ENCODE data around the gene SFI1. TPM values are rescaled to one million over a fixed set of nuclear protein-coding genes. Genes with fewer than 3 reads are reported as not detected.

SFI1 gene
- total RNA-seq, 2 donors from 2014 or later = 42.0 to 52.6 TPM

- Mint-ChIP-seq H3K27ac (no peak overlapping the region), H3K4me1 (peaks cover 7% of the 10 kb centered on the region), H3K9me3 (no peaks in the 10 kb centered on the region), H3K27me3 (ENCODE audit: insufficient read depth) (no peaks in the 10 kb centered on the region), H3K4me3 (no peak overlapping the region), H3K36me3 (ENCODE audit: low read depth) (peaks cover 48% of the 10 kb centered on the region)
- Histone ChIP-seq H3K9ac (ENCODE audit: extremely low read depth, low read length, poor library complexity, severe bottlenecking) (no peak overlapping the region), H3K36me3 (ENCODE audit: control insufficient read depth, insufficient read depth, low read length) (peaks cover 66% of the 10 kb centered on the region), H3K27ac (ENCODE audit: low read depth, low read length) (no peak overlapping the region), H3K4me3 (ENCODE audit: low read length) (no peak overlapping the region), H3K4me1 (ENCODE audit: control insufficient read depth, insufficient read depth, low read length) (no peaks in the 10 kb centered on the region), H3K9me3 (ENCODE audit: control insufficient read depth, low read length) (no peaks in the 10 kb centered on the region), H3K27me3 (ENCODE audit: control insufficient read depth, insufficient read depth, low read length, poor library complexity, severe bottlenecking) (no peaks in the 10 kb centered on the region)
- WGBS, 2 experiments (ENCODE audit: insufficient coverage in 1 of 2, insufficient read length in 1 of 2) = 100% methylated on average over 2 of the region's 2 CpGs; no CpG with 5 or more reads in 1 of the 2 experiments
- DNase-seq = no peak
- no peak for TF ChIP-seq CTCF (conservative IDR thresholded peaks at IDR 0.05)
Observed at GRCh38 chr22:31474743-31475142, 21.6 kb upstream of the SFI1 start.

GRCh38 chr22:31475800-31476199 is 20.5 kb upstream of the SFI1 start:
- H3K36me3 ChIP-seq (ENCODE audit: control insufficient read depth, insufficient read depth, low read length) = peaks cover 68% of the 10 kb centered on the region
- no peak overlapping the region for H3K4me3 Mint-ChIP-seq
- H3K4me1 ChIP-seq (ENCODE audit: control insufficient read depth, insufficient read depth, low read length) = no peaks in the 10 kb centered on the region
- H3K4me3 ChIP-seq (ENCODE audit: low read length) = no peak overlapping the region
- H3K4me1 Mint-ChIP-seq = peaks cover 7% of the 10 kb centered on the region
- no peak for TF ChIP-seq CTCF (conservative IDR thresholded peaks at IDR 0.05)
- H3K27me3 ChIP-seq (ENCODE audit: control insufficient read depth, insufficient read depth, low read length, poor library complexity, severe bottlenecking) = no peaks in the 10 kb centered on the region
- 98% methylated on average over 3 of the region's 3 CpGs; no CpG with 5 or more reads in 1 of the 2 experiments for WGBS, 2 experiments (ENCODE audit: insufficient coverage in 1 of 2, insufficient read length in 1 of 2)
- H3K36me3 Mint-ChIP-seq (ENCODE audit: low read depth) = peaks cover 54% of the 10 kb centered on the region
- H3K27ac ChIP-seq (ENCODE audit: low read depth, low read length) = no peak overlapping the region
- H3K9me3 Mint-ChIP-seq = no peaks in the 10 kb centered on the region
- no peak overlapping the region for H3K9ac ChIP-seq (ENCODE audit: extremely low read depth, low read length, poor library complexity, severe bottlenecking)
- H3K27ac Mint-ChIP-seq = no peak overlapping the region
- H3K27me3 Mint-ChIP-seq (ENCODE audit: insufficient read depth) = no peaks in the 10 kb centered on the region
- H3K9me3 ChIP-seq (ENCODE audit: control insufficient read depth, low read length) = no peaks in the 10 kb centered on the region
- DNase-seq = no peak

GRCh38 chr22:31477329-31477728 is 19.0 kb upstream of the SFI1 start:
- DNase-seq = no peak
- Mint-ChIP-seq H3K9me3 (no peaks in the 10 kb centered on the region), H3K4me1 (peaks cover 7% of the 10 kb centered on the region), H3K27ac (no peak overlapping the region), H3K27me3 (ENCODE audit: insufficient read depth) (no peaks in the 10 kb centered on the region), H3K4me3 (no peak overlapping the region), H3K36me3 (ENCODE audit: low read depth) (peaks cover 57% of the 10 kb centered on the region)
- peaks cover 71% of the 10 kb centered on the region for H3K36me3 ChIP-seq (ENCODE audit: control insufficient read depth, insufficient read depth, low read length)
- H3K27ac ChIP-seq (ENCODE audit: low read depth, low read length) = no peak overlapping the region
- H3K9ac ChIP-seq (ENCODE audit: extremely low read depth, low read length, poor library complexity, severe bottlenecking) = no peak overlapping the region
- no peaks in the 10 kb centered on the region for H3K27me3 ChIP-seq (ENCODE audit: control insufficient read depth, insufficient read depth, low read length, poor library complexity, severe bottlenecking)
- no peak for TF ChIP-seq CTCF (conservative IDR thresholded peaks at IDR 0.05)
- 92 to 100% methylated on average over 2 to 3 of the region's 4 CpGs for WGBS, 2 experiments (ENCODE audit: insufficient coverage in 1 of 2, insufficient read length in 1 of 2)
- no peak overlapping the region for H3K4me3 ChIP-seq (ENCODE audit: low read length)
- no peaks in the 10 kb centered on the region for H3K4me1 ChIP-seq (ENCODE audit: control insufficient read depth, insufficient read depth, low read length)
- H3K9me3 ChIP-seq (ENCODE audit: control insufficient read depth, low read length) = no peaks in the 10 kb centered on the region
